HG03457 (cell line): ENCODE data around the gene ZNF366.

Experiments
- ATAC-seq: cut with Tn5 transposase; IDR thresholded peaks from one replicate; pipeline ENCODE4 v1.9.1; 2021; ENCODE audit warnings: moderate number of reproducible peaks; ENCODE audit not compliant: unreplicated experiment

The ZNF366 gene

GRCh38 chr5:72507231-72507906 is at the start of gene ZNF366:
TSS of gene ZNF366 (minus strand) at chr5:72507410. CDS start at chr5:72461496, 45,914 bp downstream.
- no peak for ATAC-seq

GRCh38 chr5:72556351-72557166 is 49.3 kb upstream of the ZNF366 start:
- ATAC-seq: no peak

- ATAC-seq: no peak
Measured at GRCh38 chr5:72555871-72556270, 48.7 kb upstream of the ZNF366 start.

GRCh38 chr5:72554897-72555296 is 47.7 kb upstream of the ZNF366 start:
- no peak for ATAC-seq

- no peak for ATAC-seq
Measured at GRCh38 chr5:72552041-72552557, 44.9 kb upstream of the ZNF366 start.

- no peak for ATAC-seq
Measured at GRCh38 chr5:72550595-72550994, 43.4 kb upstream of the ZNF366 start.

GRCh38 chr5:72543811-72544210 is 36.6 kb upstream of the ZNF366 start:
- ATAC-seq: no peak

GRCh38 chr5:72543365-72543764 is 36.2 kb upstream of the ZNF366 start:
- no peak for ATAC-seq

GRCh38 chr5:72542695-72543094 is 35.5 kb upstream of the ZNF366 start:
- no peak for ATAC-seq

- ATAC-seq: no peak
Measured at GRCh38 chr5:72541501-72542225, 34.5 kb upstream of the ZNF366 start.

- no peak for ATAC-seq
Measured at GRCh38 chr5:72540759-72541438, 33.7 kb upstream of the ZNF366 start.

GRCh38 chr5:72539726-72540125 is 32.5 kb upstream of the ZNF366 start:
- no peak for ATAC-seq

- ATAC-seq: no peak
Measured at GRCh38 chr5:72539038-72539437, 31.8 kb upstream of the ZNF366 start.

GRCh38 chr5:72537166-72537565 is 30.0 kb upstream of the ZNF366 start:
- ATAC-seq: no peak

- ATAC-seq: no peak
Measured at GRCh38 chr5:72531496-72532190, 24.4 kb upstream of the ZNF366 start.

GRCh38 chr5:72530196-72530595 is 23.0 kb upstream of the ZNF366 start:
- no peak for ATAC-seq

GRCh38 chr5:72529383-72529782 is 22.2 kb upstream of the ZNF366 start:
- ATAC-seq: no peak

GRCh38 chr5:72525816-72526215 is 18.6 kb upstream of the ZNF366 start:
- no peak for ATAC-seq

GRCh38 chr5:72523960-72524582 is 16.9 kb upstream of the ZNF366 start:
- no peak for ATAC-seq

- ATAC-seq: no peak
Measured at GRCh38 chr5:72522607-72523006, 15.4 kb upstream of the ZNF366 start.
